GM21717 (cell line): Measurements from ENCODE around the gene CHST12.
"Not testable (repeated sequence)": the region's sequence is repeated elsewhere in the genome, so short reads cannot be mapped to it uniquely, and the experiment has no call there.

ENCODE experiments used
- ATAC-seq: cut with Tn5 transposase; IDR thresholded peaks from one replicate; pipeline ENCODE4 v1.9.1; 2021; ENCODE audit warnings: mild to moderate bottlenecking, moderate library complexity; ENCODE audit not compliant: unreplicated experiment

CHST12 gene

GRCh38 chr7:2403718-2404648 is 572 bp downstream of the CHST12 start:
- peak; percentile 6 for ATAC-seq

DNA sequence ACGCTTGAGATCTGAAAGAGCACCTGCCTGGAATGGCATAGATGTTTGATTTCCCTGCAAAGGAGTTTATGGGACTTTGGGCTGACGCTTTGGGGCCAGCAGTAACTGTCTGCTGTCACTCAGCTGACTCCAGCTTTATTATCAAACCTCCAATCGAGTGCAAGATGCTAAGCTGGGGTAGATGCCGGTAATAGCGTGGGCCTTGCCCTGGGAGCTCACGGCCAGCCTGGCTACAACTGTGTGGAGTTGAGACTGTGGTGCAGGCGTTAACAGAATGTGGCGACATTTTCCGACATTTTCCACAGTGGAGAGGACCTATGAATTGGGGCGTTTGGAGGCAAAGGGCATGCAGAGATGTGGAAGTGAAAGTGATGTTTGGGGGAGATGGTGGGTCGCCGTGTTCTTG is 1.3 kb downstream of the CHST12 start:
- no peak for ATAC-seq

GRCh38 chr7:2405201-2405600 is 1.8 kb downstream of the CHST12 start:
- no peak for ATAC-seq

DNA sequence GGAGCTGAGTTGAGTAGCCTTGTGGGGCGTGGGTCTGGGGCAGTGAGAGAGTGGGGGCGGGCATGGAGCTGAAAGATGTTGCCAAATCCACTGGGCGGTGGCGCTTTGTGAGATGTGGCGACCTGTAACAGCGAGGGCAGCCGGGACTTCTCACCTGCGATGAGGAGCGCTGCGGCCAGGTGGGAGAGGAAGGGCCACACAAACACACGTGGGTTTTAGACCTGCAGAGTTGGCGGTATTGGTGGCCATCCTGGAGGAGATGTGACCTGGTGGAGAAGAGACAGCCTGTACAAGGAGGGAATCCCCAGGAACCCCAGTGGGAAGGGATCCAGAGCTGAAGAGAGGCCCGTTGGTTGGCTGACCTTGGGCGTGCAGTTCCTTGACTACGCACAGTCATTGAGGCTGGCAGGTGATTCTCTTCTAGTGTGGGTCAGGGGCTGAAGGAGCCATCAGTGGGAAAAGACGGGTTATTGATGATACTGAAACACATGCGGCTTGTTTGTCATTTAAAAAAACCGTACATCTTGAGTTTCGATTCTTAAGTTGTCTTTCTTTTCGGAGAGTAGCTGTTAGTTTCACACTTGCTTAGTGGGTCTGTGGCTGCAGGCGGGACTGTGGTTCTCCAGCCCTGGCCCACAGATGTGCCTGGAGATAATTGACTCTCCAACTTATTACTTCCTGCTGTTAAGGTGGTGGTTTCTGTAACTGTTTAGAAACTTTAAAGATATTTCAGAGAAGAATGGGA is 2.4 kb downstream of the CHST12 start:
- ATAC-seq, result peak; percentile 44

- no peak for ATAC-seq
Observed at GRCh38 chr7:2409745-2410414, 6.5 kb downstream of the CHST12 start.

- ATAC-seq, result no peak
Observed at GRCh38 chr7:2411049-2411448, 7.6 kb downstream of the CHST12 start.

- no peak for ATAC-seq
Observed at GRCh38 chr7:2411815-2412586, 8.6 kb downstream of the CHST12 start.

DNA sequence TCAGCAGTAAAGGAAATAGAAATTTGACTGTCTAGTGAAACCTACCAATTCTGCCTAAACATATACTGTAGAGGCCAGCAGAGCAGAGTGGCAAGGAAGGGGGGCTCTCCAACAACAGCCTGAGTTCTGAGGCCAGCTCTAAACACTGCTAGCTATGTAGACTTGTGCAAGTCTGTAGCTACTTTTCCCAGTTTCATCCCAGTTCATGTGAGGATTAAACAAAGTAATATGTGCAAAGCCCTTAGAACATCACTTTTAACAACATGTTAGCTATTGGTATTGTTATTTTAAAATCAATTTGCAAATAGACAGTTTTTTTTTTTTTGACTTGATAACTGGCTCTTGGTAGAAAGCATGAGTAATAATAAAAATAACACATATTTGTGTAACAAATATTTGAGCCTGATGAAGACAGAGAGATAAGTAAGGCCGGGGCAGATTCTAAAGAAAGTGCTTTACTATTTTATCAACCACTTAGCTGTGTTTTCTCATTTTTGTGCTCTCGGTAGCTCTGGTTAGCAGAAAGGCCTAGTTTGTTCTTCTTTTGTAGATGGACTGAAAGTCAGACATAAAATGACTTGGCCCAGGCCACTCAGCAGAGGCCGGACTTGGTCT is 9.3 kb downstream of the CHST12 start:
- no peak for ATAC-seq

DNA sequence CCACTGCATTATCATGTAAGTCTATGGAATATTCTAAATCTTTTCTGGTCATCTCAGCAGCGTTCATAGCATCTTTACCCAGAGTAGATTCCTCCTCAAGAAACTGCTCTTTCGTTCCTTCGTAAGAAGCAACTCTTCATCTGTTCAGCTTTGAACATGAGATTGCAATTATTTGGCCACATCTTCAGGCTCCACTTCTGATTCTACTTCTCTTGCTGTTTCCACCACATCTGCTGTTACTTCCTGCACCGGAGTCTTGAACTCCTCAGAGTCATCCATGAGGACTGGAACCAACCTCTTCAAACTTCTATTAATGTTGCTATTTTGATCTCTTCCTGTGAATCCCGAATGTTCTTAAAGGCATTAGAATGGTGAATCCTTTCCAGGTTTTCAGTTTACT is 12.7 kb downstream of the CHST12 start:
- no peak for ATAC-seq

- no peak for ATAC-seq
Observed at GRCh38 chr7:2416650-2417049, 13.2 kb downstream of the CHST12 start.

DNA sequence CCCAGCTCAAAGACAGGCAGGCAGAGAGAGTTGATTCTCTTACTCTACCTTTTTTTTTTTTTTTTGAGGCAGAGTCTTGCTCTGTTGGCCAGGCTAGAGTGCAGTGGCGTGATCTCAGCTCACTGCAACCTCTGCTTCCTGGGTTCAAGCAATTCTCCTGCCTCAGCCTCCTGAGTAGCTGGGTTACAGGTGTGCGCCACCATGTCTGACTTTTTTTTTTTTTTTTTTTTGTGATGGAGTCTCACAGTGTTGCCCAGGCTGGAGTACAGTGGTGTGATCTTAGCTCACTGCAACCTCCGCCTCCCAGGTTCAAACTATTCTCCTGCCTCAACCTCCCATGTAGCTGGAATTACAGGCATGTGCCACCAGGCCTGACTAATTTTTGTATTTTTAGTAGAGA is 13.8 kb downstream of the CHST12 start:
- ATAC-seq, result not testable (repeated sequence)

GRCh38 chr7:2417981-2418481 is 14.6 kb downstream of the CHST12 start:
- ATAC-seq, result no peak

DNA sequence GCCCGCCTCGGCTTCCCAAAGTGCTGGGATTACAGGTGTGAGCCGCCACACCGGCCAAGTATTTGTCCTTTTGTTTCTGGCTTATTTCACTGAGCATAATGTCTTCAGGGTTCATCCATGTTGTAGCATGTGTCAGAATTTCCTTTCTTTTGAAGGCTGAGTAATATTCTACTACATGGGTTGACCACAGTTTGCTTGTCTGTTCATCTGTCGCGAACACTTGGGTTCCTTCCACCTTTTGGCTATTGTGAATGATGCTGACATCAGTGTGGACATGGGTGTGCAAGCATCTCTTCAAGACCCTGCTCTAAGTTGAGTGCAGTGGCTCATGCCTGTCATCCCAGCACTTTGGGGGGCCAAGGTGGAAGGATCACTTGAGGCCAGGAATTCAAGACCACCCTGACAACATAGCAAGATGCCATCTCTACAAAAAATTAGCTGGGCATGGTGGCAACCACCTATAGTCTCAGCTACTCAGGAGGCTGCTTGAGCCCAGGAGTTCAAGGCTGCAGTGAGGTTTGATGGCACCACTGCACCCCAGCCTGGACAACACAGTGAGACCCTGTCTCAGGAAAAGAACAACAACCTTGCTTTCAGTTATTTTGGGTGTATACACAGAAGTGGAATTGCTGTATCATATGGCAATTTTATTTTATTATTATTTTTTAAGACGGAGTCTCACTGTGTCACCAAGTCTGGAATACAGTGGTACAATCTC is 17.0 kb downstream of the CHST12 start:
- no peak for ATAC-seq

DNA sequence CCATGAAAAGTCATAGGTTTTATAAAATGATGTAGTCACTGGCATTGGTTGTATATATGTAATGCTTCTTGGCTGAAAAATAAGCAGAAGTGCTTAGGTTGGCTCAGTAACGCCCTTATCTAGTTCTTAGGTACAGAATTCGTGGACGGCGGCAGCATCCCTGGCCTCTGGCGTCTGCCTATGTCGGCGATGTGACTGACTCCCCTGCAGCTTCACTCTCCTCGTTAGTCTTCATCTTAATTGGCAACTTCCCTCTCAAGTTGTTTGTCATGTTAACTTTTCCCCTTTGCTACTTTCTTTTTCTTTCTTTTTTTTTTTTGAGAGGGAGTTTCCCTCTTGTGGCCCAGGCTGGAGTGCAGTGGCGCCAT is 18.5 kb downstream of the CHST12 start:
- no peak for ATAC-seq

GRCh38 chr7:2425749-2426148 is 22.3 kb downstream of the CHST12 start:
- no peak for ATAC-seq

DNA sequence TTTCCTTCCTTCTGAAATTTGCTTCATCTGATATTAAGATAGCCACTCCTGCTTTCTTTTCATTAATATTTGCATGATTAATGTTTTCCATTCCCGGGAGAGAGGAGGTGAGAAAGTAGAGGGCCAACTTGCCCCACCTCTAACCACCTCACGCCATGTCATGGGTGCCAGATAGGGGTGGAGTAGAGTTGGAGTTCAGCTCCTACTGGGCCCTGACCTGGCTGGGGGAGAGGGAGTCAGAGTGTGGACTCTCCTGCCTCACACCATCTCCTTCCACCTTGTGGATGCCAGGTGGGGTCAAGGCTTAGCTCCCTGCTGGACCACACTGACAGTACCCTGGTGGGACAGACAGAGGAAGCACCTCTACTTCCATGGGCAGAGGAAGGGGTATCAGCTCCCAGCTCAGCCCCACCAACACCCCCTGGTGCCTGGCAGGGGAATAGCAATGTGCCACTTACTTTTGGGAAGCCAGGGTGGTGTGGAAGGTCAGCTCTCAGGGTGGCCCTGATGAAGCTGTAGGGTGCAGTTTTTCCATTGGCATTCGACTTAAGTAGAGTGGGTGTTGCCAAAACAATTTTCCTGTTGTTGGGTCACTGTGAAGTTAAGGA is 28.0 kb downstream of the CHST12 start:
- ATAC-seq, result no peak

- no peak for ATAC-seq
Observed at GRCh38 chr7:2432910-2433712, 29.7 kb downstream of the CHST12 start.
